ENCODE data around the gene ADD1.

The ADD1 gene, protein sequence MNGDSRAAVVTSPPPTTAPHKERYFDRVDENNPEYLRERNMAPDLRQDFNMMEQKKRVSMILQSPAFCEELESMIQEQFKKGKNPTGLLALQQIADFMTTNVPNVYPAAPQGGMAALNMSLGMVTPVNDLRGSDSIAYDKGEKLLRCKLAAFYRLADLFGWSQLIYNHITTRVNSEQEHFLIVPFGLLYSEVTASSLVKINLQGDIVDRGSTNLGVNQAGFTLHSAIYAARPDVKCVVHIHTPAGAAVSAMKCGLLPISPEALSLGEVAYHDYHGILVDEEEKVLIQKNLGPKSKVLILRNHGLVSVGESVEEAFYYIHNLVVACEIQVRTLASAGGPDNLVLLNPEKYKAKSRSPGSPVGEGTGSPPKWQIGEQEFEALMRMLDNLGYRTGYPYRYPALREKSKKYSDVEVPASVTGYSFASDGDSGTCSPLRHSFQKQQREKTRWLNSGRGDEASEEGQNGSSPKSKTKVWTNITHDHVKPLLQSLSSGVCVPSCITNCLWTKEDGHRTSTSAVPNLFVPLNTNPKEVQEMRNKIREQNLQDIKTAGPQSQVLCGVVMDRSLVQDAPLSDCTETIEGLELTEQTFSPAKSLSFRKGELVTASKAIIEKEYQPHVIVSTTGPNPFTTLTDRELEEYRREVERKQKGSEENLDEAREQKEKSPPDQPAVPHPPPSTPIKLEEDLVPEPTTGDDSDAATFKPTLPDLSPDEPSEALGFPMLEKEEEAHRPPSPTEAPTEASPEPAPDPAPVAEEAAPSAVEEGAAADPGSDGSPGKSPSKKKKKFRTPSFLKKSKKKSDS

DNA sequence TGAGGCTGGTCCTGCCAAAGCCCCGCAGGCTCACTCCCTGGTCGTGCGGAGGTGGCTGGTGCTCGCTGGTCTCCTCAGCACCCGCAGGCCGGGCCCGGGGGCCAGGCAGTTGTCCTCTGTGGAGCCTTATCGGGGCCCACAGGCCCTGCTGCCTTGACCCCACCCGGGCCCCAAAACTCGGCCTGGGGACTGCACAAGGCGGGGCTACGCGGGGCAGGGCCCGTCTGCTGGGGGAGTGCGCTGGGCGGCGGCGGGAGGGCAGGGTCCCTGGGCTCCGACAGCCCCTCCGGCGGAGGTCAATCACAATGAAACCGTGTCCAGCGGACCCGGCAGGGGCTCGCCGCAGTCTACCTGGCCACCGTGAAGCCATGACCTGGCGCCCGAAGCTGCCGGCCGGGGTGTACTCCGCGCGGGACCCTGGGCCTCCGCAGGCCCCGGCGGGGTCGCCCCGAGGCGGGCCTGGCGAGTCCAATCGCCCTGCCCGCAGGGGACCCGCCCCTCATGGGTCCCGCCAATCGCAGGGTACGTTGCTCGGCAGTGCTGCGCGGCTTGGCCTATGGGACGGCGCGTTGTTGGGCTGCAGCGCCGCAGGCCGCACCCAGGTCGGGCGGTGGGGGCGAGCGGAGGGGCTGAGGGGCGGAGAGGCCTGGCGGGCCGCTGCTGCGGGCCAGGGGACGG, at the start of gene ADD1:
Gene ADD1, plus strand, starts transcription at position 582 of the 678 bp plus-strand sequence. CDS start 32,072 bp downstream, outside the sequence.
- POLR2A ChIA-PET = interaction anchor here (0.6 kb wide), 1 partner anchor 9 kb away, joined by 3 read pairs; no protein-coding TSS in a partner anchor
- CTCF ChIA-PET = interaction anchor here (1.5 kb wide), 1 partner anchor 9 kb away, joined by 4 read pairs; no protein-coding TSS in a partner anchor
- DNase-seq (ENCODE audit: low read depth, low spot score) = peak; percentile 63
- H3K4me3 ChIP-seq (ENCODE audit: low read depth, low read length) = peak within 1 kb of the TSS; percentile 85
- TF ChIP-seq, protein P1, sequence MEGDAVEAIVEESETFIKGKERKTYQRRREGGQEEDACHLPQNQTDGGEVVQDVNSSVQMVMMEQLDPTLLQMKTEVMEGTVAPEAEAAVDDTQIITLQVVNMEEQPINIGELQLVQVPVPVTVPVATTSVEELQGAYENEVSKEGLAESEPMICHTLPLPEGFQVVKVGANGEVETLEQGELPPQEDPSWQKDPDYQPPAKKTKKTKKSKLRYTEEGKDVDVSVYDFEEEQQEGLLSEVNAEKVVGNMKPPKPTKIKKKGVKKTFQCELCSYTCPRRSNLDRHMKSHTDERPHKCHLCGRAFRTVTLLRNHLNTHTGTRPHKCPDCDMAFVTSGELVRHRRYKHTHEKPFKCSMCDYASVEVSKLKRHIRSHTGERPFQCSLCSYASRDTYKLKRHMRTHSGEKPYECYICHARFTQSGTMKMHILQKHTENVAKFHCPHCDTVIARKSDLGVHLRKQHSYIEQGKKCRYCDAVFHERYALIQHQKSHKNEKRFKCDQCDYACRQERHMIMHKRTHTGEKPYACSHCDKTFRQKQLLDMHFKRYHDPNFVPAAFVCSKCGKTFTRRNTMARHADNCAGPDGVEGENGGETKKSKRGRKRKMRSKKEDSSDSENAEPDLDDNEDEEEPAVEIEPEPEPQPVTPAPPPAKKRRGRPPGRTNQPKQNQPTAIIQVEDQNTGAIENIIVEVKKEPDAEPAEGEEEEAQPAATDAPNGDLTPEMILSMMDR (IDR thresholded peaks at IDR 0.05; ENCODE audit: insufficient read depth, low read length, missing control alignments) = no peak

DNA sequence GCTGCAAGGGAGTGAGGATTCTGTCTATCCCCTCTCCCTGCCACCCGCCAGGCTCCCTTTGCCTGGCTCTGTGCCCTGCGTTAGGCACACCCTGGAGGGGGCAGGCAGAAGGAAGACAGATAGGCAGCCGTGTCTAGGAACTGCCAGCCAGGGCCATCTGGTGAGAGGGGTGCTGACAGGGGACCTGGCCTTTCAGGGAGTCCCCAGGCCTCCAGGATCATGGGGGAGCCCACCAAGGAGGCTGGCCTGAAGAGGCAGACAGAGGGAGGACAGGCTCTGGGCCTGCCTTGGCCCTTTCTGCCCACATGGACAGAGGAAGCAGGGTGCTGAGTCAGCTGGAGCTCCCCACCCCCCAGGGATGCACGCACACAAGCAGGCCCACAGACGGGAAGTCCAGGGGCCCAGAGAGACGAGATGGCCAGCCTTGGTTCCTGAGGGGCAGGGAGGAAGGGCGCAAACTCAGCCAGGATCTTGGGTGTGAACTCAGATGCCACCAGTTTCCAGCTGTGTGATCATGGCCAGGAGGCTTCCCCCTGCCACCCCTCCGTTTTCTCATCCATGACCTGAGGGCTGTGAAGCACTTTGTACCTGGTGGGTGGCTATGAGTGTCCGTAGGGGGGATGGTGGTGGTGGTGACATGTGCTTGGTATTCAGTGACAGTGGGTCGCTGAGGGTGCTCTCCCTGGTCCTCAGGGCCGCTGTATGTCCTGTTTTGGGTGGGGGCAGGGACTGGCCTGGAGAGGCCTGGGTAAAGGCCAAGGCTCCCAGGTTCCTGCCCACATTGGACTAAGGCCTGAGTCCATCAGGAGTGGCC, 49.0 kb upstream of the ADD1 start:
- ChIA-PET POLR2A (interaction anchor here (0.6 kb wide), 1 partner anchor 96 kb away, joined by 6 read pairs; no protein-coding TSS in a partner anchor), CTCF (interaction anchor here (0.9 kb wide), 1 partner anchor 11 kb away, joined by 3 read pairs; no protein-coding TSS in a partner anchor)
- DNase-seq (ENCODE audit: low read depth, low spot score) = no peak
- H3K4me3 ChIP-seq (ENCODE audit: low read depth, low read length) = peak overlapping the region; percentile 61
- TF ChIP-seq, protein P1 (IDR thresholded peaks at IDR 0.05; ENCODE audit: insufficient read depth, low read length, missing control alignments) = no peak

DNA sequence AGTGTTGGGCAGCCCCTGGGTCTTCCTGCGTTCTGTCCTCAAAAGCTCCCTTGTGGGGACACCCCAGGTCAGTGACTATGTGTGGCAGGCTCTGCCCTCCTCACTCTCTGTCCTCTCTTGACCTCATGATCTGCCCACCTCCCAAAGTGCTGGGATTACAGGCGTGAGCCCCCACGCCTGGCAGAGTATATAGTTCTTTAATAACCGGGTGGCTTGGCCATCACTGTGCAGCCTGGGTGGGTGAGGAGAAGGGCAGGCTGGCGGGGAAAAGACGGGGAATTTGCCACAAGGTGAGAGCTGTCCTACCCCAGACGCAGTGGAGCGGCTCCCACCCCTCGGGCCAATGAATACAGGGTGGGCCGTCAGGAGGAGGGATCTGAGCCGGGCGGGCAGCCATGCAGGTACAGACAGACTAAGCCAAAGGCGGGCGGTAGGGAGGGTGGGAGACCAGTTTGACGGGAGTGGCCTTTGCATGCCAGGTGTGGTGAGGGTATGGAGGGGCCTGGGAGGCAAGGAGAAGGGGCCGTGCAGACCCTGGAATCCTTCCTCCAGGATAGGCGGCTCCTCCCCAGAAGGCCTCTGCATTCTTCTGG, 48.2 kb upstream of the ADD1 start:
- CTCF ChIA-PET = interaction anchor here (0.9 kb wide), 1 partner anchor 12 kb away, joined by 3 read pairs; no protein-coding TSS in a partner anchor
- DNase-seq (ENCODE audit: low read depth, low spot score) = no peak
- TF ChIP-seq, protein P1 (IDR thresholded peaks at IDR 0.05; ENCODE audit: insufficient read depth, low read length, missing control alignments) = no peak
- no peak overlapping the region for H3K4me3 ChIP-seq (ENCODE audit: low read depth, low read length)
- POLR2A ChIA-PET = no interaction called here

DNA sequence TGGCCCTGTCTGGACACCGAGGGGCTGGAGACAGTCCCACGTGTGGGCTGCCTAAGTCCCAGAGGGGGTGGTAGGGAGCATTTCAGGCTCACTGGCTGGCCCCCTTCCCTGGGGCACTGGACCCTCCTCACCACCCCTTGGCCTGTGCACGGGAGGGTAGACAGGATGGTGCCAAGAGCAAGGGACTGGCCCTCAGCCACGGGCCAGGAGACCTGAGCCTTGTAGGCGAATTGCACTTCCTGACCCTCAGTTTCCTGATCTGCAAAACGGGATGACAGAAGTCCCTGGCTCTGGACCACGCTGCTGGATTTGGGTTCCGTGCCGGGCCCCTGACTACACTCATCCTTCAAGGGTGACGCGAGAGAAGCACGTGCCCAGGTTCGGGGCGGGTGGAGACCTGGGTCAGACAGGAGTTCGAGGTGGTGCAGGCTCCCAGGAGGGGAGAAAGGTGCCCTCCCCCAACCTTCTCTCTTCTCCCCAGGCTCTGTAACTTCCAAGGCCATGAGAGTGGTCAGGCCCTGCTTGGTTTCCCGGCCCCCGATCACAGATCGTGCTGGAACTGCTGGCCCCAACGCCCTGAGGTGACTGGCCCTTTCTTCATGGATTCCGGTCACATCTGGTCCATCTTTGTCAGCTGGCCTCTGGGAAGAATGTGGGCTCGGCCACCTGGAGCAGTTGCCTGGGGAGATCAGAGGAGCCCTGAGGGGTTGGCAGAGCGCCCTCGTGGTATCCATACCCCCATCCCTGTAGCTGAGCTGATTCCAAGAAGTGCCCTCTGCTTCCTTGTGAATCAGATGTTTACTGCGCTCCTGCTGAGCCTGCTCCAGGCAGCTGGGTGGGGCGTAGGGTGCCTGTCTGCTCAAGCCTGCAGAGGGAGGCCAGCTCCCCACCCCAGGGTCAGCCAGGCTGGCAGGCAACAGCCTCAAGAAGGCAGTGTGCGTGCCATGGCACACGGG, 47.5 kb upstream of the ADD1 start:
- ChIA-PET POLR2A (no interaction called here), CTCF (interaction anchor here (2.9 kb wide), 1 partner anchor 33 kb away, joined by 9 read pairs; no protein-coding TSS in a partner anchor)
- TF ChIP-seq, protein P1 (IDR thresholded peaks at IDR 0.05; ENCODE audit: insufficient read depth, low read length, missing control alignments) = no peak
- H3K4me3 ChIP-seq (ENCODE audit: low read depth, low read length) = no peak overlapping the region
- DNase-seq (ENCODE audit: low read depth, low spot score) = no peak

Measured in AG04449 (cell line).